ENCODE results near the gene CRABP2. TPM values are rescaled to one million over a fixed set of nuclear protein-coding genes. Genes with fewer than 3 reads are reported as not detected.
A peak's percentile ranks its signal among the peaks of the same experiment; 100 is the strongest.

The CRABP2 gene
- total RNA-seq, 3 donors from 2014 or later = 4.2 to 61.6 (median 28.2) TPM

DNA sequence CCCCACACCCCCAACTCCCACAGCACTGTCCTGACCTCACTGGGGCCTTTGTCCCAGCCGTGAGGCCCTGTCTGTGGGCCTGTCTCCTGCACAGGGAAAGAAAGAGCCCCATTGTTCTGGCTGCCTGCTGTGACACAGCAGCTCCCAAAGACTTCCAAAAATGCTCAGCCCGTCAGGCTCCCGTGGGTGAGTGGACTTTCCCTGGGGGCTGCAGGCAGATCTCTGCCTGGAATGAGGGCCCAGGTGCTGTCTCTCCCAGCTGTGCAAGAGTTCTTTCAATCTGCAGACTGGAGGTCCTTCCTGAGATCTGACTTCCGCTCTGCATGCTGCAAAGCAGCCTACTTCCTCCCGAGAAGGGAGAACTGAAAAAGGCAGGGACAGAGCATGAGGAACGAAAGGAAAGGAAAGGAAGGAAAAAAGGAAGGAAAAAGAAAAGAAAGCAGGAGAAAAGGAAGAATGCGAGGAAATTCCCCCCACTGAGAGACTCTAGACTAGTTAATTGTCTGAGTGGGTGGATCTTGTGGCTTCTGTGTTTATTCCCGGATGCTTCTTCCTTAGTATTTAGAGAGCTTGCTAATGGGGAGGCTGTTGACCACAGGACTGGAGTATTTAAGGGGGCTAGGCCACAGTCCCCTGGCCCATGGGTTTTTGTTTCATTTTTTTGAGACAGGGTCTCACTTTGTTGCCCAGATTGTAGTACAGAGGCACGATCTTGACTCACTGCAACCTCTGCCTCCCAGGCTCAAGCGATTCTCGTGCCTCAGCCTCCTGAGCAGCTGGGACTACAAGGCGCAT lies 43.2 kb downstream of the CRABP2 start:
- intact Hi-C loops (cut with DNase I; ENCODE audit: low total_unique reads) = loop anchor here (10.0 kb wide), 1 partner anchor 167 kb away; no protein-coding TSS in a partner anchor
- Histone ChIP-seq H3K27me3 (no peaks in the 10 kb centered on the region), H3K4me3 (peak overlapping the region in 1 of 3 donors; percentile 37), H3K27ac (peak overlapping the region; percentile 86 to 94), H3K36me3 (no peaks in the 10 kb centered on the region), H3K4me1 (peaks cover 16 to 39% of the 10 kb centered on the region in 2 donors), H3K9me3 (no peaks in the 10 kb centered on the region)
- TF ChIP-seq POLR2AphosphoS5 (IDR thresholded peaks at IDR 0.05) = no peak
- TF ChIP-seq, protein P1, sequence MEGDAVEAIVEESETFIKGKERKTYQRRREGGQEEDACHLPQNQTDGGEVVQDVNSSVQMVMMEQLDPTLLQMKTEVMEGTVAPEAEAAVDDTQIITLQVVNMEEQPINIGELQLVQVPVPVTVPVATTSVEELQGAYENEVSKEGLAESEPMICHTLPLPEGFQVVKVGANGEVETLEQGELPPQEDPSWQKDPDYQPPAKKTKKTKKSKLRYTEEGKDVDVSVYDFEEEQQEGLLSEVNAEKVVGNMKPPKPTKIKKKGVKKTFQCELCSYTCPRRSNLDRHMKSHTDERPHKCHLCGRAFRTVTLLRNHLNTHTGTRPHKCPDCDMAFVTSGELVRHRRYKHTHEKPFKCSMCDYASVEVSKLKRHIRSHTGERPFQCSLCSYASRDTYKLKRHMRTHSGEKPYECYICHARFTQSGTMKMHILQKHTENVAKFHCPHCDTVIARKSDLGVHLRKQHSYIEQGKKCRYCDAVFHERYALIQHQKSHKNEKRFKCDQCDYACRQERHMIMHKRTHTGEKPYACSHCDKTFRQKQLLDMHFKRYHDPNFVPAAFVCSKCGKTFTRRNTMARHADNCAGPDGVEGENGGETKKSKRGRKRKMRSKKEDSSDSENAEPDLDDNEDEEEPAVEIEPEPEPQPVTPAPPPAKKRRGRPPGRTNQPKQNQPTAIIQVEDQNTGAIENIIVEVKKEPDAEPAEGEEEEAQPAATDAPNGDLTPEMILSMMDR (IDR thresholded peaks at IDR 0.05) = no peak
- TF ChIP-seq POLR2A (IDR thresholded peaks at IDR 0.05) = no peak
- DNase-seq (ENCODE audit: low spot score in 2 of 2) = peak in 1 of 2 donors; percentile 74

DNA sequence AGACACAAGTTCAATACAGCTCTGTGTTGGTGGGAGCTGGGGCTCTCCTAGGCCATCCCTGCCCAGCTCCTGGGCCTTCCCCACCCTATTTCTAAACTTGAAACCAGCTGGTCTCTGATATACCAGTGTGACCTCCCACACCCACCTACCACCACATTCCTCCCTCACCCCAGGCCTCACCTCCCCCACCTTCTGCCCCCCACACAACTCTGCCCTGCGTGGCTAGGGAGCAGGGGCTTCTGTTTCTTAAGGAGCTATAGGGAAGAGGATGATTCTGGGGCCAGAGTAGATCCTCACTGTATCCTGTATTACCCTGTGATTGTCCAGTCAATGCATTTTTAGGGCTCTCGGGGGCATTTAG lies 44.7 kb downstream of the CRABP2 start:
- Histone ChIP-seq H3K4me1 (peaks cover 15 to 47% of the 10 kb centered on the region in 2 donors), H3K36me3 (no peaks in the 10 kb centered on the region), H3K27me3 (no peaks in the 10 kb centered on the region), H3K4me3 (peak overlapping the region in 2 of 3 donors; percentile 34 to 37), H3K27ac (peak overlapping the region; percentile 86 to 94), H3K9me3 (no peaks in the 10 kb centered on the region)
- intact Hi-C loops (cut with DNase I; ENCODE audit: low total_unique reads) = loop anchor here (10.0 kb wide), 1 partner anchor 166 kb away; no protein-coding TSS in a partner anchor
- DNase-seq (ENCODE audit: low spot score in 2 of 2) = no peak
- TF ChIP-seq POLR2A (IDR thresholded peaks at IDR 0.05) (no peak), POLR2AphosphoS5 (IDR thresholded peaks at IDR 0.05) (no peak)
- TF ChIP-seq, protein P1 (IDR thresholded peaks at IDR 0.05) = no peak

DNA sequence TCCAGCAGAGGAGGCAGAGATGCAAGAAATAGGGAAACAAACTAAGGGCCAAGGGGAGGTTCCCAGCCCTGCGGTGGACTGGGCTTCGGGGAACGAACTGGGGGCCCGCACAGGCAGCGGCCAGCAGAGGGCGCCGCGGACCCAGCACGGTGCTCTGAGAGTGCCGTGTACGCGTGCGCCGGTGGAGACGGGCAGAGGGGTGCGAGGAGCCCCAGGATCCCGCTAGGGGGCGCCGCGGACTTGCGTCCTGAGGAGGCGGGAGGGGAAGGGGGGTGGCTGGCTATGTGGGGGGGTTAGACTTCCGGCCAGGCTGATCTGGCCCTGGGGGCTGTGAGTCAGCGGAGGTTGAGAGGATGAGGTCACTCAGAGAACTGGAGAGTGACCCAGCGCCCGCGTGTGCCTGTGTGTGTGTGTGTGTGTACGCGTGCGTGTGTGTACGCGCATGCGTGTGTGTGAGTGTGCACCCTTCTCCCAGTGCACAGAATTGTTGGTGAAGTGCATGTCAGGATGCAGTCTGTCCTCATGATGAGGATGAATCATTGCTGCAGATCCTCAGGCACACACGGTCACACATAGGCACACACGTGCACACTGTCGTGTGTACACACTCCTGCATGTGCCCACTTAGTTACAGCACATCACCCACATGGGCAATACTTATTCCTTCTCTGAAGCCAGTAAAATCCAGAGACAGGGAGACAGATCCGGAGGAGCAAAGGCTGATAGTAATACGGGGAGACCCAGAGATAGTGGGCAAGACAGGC lies 45.2 kb downstream of the CRABP2 start:
- H3K27ac ChIP-seq = peak overlapping the region; percentile 86 to 94
- TF ChIP-seq, protein P1 (IDR thresholded peaks at IDR 0.05) = peak; percentile 96 to 99 (median 98)
- TF ChIP-seq POLR2AphosphoS5 (IDR thresholded peaks at IDR 0.05) (peak in 2 of 3 donors; percentile 57 to 83), POLR2A (IDR thresholded peaks at IDR 0.05) (no peak)
- H3K27me3 ChIP-seq = no peaks in the 10 kb centered on the region
- H3K4me1 ChIP-seq = peaks cover 15 to 47% of the 10 kb centered on the region in 2 donors
- no peaks in the 10 kb centered on the region for H3K36me3 ChIP-seq
- H3K4me3 ChIP-seq = peak overlapping the region in 2 of 3 donors; percentile 34 to 37
- intact Hi-C loops (cut with DNase I; ENCODE audit: low total_unique reads) = loop anchor here (10.0 kb wide), 2 partner anchors 75 to 165 kb away; no protein-coding TSS in a partner anchor
- H3K9me3 ChIP-seq = no peaks in the 10 kb centered on the region
- peak; percentile 91 to 95 for DNase-seq (ENCODE audit: low spot score in 2 of 2)

DNA sequence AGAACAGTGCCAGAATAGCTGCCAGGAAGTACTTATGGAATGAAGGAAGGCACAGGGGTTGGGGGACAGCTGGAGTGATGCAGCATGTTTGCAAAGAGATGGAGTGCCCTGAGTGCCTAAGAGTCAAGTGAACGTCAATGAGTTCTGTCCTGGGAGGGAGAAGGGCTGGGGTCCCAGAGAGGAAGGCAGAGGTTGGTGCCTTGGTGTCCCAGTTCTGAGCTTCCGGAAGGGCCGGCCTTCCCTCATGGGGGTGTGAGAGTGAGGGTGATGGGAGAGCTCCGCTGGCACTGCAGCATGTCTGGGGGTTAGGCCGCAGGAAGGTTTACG lies 45.8 kb downstream of the CRABP2 start:
- peak overlapping the region; percentile 86 to 94 for H3K27ac ChIP-seq
- no peaks in the 10 kb centered on the region for H3K9me3 ChIP-seq
- peak overlapping the region in 2 of 3 donors; percentile 34 to 37 for H3K4me3 ChIP-seq
- intact Hi-C loops (cut with DNase I; ENCODE audit: low total_unique reads) = loop anchor here (10.0 kb wide), 1 partner anchor 75 kb away; no protein-coding TSS in a partner anchor
- TF ChIP-seq POLR2AphosphoS5 (IDR thresholded peaks at IDR 0.05) (no peak), POLR2A (IDR thresholded peaks at IDR 0.05) (no peak)
- TF ChIP-seq, protein P1 (IDR thresholded peaks at IDR 0.05) = no peak
- peaks cover 15 to 47% of the 10 kb centered on the region in 2 donors for H3K4me1 ChIP-seq
- H3K36me3 ChIP-seq = no peaks in the 10 kb centered on the region
- H3K27me3 ChIP-seq = no peaks in the 10 kb centered on the region
- DNase-seq (ENCODE audit: low spot score in 2 of 2) = no peak
